ENCODE measurements around the gene ASTN2. TPM values are rescaled to one million over a fixed set of nuclear protein-coding genes. Genes with fewer than 3 reads are reported as not detected.

Gene ASTN2
- total RNA-seq, 1 donor from 2014 or later = 2.7 TPM

DNA sequence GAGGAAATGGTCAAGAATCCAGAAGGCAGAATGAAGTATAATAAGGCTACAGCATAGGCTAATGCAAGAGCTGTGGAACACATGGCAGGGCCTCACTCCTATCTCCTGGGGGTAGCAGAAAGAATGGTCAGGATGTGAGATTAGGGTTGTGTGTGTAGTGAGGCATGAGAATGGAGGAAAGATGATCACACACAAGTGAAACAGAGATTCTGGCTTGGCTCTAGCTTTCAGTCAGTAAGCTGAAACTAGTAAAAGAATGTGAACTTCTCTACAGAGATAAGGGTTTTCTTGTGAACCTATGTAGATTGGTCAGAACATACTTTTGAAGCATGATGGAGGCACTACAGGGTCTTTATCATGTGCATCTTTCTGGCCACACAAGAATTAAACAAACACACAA is 298.8 kb downstream of the ASTN2 start:
- H3K36me3 Mint-ChIP-seq (ENCODE audit: low read depth) = no peaks in the 10 kb centered on the region
- H3K4me3 Mint-ChIP-seq (ENCODE audit: low read depth) = no peak overlapping the region
- no peak for DNase-seq (ENCODE audit: low spot score)
- H3K27me3 Mint-ChIP-seq (ENCODE audit: low read depth) = no peaks in the 10 kb centered on the region
- H3K9me3 Mint-ChIP-seq = peaks cover 21% of the 10 kb centered on the region
- peaks cover 2% of the 10 kb centered on the region for H3K4me1 Mint-ChIP-seq (ENCODE audit: low read depth)
- no peak overlapping the region for H3K27ac Mint-ChIP-seq
- intact Hi-C loops (cut with micrococcal nuclease) = no loop called here

DNA sequence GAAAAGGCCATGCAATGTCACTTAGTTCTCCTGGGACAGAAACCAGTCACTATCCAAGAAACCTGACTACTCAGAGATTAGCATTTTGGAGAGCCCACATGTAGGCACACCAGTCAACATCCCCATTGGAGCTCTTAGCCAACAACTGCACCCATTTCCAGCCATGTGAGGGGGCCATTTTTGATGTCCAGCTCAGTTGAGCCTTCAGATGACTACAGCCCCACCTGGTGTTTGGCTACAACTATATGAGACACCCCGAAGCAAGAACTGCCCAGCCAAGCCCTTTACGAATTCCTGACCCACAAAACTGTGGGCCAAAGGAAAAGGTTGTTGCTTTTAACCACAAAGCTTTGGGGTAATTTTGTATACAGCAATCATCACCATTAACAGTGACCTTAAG is 300.1 kb downstream of the ASTN2 start:
- no peak for DNase-seq (ENCODE audit: low spot score)
- Mint-ChIP-seq H3K36me3 (ENCODE audit: low read depth) (no peaks in the 10 kb centered on the region), H3K4me3 (ENCODE audit: low read depth) (no peak overlapping the region), H3K4me1 (ENCODE audit: low read depth) (no peaks in the 10 kb centered on the region), H3K27ac (no peak overlapping the region), H3K27me3 (ENCODE audit: low read depth) (no peaks in the 10 kb centered on the region), H3K9me3 (peaks cover 9% of the 10 kb centered on the region)
- intact Hi-C loops (cut with micrococcal nuclease) = no loop called here

DNA sequence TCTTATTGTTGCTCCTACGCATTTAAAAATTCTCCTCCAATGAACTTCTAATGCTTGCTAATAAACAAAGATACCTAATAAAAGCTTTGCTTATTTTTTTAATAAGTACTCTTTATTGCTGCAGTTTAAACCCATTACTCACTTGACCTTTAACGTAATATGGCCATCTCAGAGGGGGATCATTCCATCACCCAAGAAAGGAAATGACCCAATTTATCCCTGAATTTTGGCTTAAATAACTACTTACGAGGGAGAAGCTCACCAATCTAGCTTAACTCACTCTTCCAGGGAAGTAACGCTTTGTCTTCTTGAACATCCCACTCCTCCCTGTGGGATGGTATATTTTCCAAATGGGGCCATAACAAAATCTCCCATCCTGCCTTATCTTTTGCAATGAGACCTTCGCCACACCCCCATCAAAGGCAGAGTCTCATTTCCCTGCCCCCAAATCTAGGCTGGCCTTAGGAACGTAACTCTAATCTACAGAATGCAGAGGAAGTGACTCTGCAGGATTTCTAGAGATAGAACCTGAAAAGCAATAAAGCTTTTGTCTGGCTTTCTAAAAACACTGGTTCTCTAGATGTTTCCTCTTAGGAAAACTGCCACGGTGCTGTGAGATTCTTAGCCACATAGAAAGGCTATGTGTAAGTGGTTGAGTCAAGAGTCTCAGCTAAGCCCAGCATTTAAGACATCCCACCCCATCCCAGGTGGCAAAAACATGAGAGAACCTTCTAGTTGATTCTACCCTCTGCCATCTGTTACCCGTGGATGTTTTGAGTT is 310.0 kb downstream of the ASTN2 start:
- Mint-ChIP-seq H3K9me3 (no peaks in the 10 kb centered on the region), H3K27me3 (ENCODE audit: low read depth) (no peaks in the 10 kb centered on the region), H3K4me3 (ENCODE audit: low read depth) (no peak overlapping the region), H3K36me3 (ENCODE audit: low read depth) (no peaks in the 10 kb centered on the region), H3K27ac (no peak overlapping the region), H3K4me1 (ENCODE audit: low read depth) (no peaks in the 10 kb centered on the region)
- intact Hi-C loops (cut with micrococcal nuclease) = no loop called here
- no peak for DNase-seq (ENCODE audit: low spot score)

DNA sequence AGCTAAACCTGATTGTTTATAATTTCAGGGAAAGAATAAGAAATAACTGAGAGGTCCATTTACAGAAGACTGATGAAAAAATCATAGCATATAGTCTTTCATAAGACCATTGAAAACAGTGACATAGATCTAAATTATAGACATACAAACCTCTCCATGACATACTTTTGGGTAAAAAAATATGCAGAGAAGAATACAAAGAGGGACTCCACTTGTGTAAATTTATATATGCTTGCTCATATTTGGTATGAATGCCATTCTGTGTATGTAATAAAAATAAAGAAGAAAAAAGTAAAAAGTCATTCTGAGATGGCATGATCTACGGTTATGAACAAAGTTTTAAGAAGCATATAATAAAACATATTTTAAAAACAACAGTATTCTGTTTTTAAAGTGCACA is 310.7 kb downstream of the ASTN2 start:
- Mint-ChIP-seq H3K27me3 (ENCODE audit: low read depth) (no peaks in the 10 kb centered on the region), H3K4me3 (ENCODE audit: low read depth) (no peak overlapping the region), H3K4me1 (ENCODE audit: low read depth) (no peaks in the 10 kb centered on the region), H3K36me3 (ENCODE audit: low read depth) (no peaks in the 10 kb centered on the region), H3K9me3 (no peaks in the 10 kb centered on the region), H3K27ac (no peak overlapping the region)
- DNase-seq (ENCODE audit: low spot score) = no peak
- intact Hi-C loops (cut with micrococcal nuclease) = no loop called here

DNA sequence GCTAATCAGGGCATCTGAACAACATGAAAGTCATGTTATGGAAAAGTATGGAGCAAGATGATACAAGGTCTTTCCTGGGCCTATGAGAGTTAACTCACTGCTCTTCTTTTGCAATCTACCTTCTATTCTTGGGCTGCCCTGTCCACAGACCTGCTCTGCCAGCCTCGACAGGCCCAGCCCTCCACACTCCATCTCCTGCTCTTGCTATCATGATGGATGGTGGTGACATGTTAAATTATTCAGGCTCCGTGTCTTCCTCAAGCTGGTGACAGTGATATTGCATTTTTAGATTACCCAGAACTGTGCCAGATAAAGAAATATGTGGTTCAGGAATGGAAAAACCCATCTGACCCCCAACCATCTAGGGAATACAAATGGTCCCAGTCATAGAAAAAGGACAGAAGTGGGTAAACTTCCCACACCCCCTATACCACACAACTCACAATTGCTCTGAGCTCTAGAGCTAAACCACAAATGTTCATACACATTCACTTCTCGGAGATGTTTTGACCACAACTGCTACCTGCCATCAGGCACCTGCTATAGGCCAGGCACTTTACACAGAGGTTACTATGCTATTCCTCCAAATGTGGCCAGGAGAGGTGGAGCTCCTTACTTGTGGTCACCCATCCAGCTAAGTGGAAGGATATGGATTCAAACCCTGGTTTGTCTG is 311.3 kb downstream of the ASTN2 start:
- Mint-ChIP-seq H3K27ac (no peak overlapping the region), H3K9me3 (no peaks in the 10 kb centered on the region), H3K27me3 (ENCODE audit: low read depth) (no peaks in the 10 kb centered on the region), H3K36me3 (ENCODE audit: low read depth) (no peaks in the 10 kb centered on the region), H3K4me3 (ENCODE audit: low read depth) (no peak overlapping the region), H3K4me1 (ENCODE audit: low read depth) (no peaks in the 10 kb centered on the region)
- DNase-seq (ENCODE audit: low spot score) = no peak
- intact Hi-C loops (cut with micrococcal nuclease) = no loop called here

DNA sequence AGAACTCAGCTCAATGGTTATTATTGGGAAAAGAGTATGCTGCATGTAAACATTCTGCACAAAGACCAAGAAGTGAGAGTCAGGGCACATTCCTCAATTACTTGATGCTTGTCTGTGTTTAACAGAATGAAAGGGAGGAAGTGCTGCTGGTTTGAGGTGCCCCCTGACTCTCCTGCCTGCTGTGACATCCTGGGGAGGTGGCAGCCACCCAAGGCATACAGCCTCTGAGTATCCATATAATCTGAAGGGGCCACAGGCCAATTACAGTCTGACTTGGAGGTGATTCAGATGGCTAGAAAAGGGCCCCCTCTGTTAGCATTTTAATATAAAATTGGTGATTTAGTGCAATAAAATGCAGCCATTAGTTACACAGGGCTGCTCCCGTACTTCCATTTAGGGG is 313.8 kb downstream of the ASTN2 start:
- intact Hi-C loops (cut with micrococcal nuclease) = no loop called here
- Mint-ChIP-seq H3K27me3 (ENCODE audit: low read depth) (no peaks in the 10 kb centered on the region), H3K27ac (no peak overlapping the region), H3K4me3 (ENCODE audit: low read depth) (no peak overlapping the region), H3K36me3 (ENCODE audit: low read depth) (no peaks in the 10 kb centered on the region), H3K9me3 (no peaks in the 10 kb centered on the region), H3K4me1 (ENCODE audit: low read depth) (no peaks in the 10 kb centered on the region)
- no peak for DNase-seq (ENCODE audit: low spot score)

DNA sequence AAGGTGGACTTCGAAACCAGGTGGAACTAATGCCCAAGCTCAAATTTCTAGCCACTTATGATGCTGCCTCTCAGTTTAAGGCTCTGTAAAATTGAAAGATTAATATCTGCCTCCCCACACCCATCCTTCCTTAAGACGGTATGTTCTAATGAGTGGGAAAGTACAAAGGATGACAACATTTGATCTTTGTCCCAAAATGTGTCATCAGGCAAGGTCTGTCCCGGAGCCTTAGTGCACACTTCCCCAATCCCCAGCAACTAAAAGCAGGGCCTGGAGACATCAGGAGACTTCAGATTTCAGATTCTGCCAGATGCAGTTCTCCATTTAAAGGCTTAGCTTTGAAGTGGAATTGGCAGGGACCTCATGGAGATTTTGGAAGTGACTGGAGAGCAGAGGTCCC is 316.5 kb downstream of the ASTN2 start:
- intact Hi-C loops (cut with micrococcal nuclease) = no loop called here
- H3K36me3 Mint-ChIP-seq (ENCODE audit: low read depth) = no peaks in the 10 kb centered on the region
- H3K4me3 Mint-ChIP-seq (ENCODE audit: low read depth) = no peak overlapping the region
- DNase-seq (ENCODE audit: low spot score) = no peak
- H3K27ac Mint-ChIP-seq = no peak overlapping the region
- no peaks in the 10 kb centered on the region for H3K27me3 Mint-ChIP-seq (ENCODE audit: low read depth)
- no peaks in the 10 kb centered on the region for H3K9me3 Mint-ChIP-seq
- no peaks in the 10 kb centered on the region for H3K4me1 Mint-ChIP-seq (ENCODE audit: low read depth)

DNA sequence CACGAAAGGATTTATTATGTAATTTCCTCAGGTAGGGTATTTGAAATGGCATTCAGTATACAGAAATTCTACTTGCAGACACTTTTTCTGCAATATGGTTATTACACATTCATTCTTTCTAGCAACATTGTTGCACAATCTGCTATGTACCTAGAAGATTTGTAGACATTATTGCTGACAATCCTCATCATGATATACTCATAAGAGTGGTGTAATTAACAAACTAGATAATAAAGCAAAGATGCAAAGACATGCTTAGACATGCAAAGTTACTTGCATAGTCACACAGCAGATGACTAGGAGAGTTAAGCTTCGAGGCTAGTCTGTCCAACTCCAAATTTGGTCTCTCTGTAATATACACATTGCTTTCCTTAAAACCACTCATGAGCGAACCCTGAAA is 317.1 kb downstream of the ASTN2 start:
- intact Hi-C loops (cut with micrococcal nuclease) = no loop called here
- H3K36me3 Mint-ChIP-seq (ENCODE audit: low read depth) = no peaks in the 10 kb centered on the region
- H3K9me3 Mint-ChIP-seq = no peaks in the 10 kb centered on the region
- H3K27ac Mint-ChIP-seq = no peak overlapping the region
- H3K4me1 Mint-ChIP-seq (ENCODE audit: low read depth) = no peaks in the 10 kb centered on the region
- no peak overlapping the region for H3K4me3 Mint-ChIP-seq (ENCODE audit: low read depth)
- H3K27me3 Mint-ChIP-seq (ENCODE audit: low read depth) = no peaks in the 10 kb centered on the region
- DNase-seq (ENCODE audit: low spot score) = no peak

DNA sequence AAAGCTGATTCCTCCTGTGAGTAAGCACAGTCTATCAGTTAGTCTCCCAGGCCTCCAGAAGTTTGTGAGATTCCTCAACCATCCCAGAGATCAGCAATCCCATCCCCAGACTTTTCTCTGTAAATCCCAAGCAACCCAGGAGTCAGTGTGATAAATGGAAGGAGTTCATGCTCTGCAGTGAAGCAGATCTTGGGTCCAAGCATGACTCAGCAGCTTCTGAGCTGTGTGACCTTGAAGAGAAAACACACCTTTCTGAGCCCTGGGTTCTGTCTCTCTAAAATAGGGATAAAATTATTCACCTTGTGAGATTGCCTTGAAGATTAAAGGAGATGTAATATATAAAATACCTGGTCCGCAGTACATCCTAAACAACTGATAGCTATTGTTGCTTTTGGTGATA is 318.7 kb downstream of the ASTN2 start:
- Mint-ChIP-seq H3K9me3 (no peaks in the 10 kb centered on the region), H3K36me3 (ENCODE audit: low read depth) (no peaks in the 10 kb centered on the region), H3K4me3 (ENCODE audit: low read depth) (no peak overlapping the region), H3K4me1 (ENCODE audit: low read depth) (no peaks in the 10 kb centered on the region), H3K27me3 (ENCODE audit: low read depth) (no peaks in the 10 kb centered on the region), H3K27ac (no peak overlapping the region)
- no peak for DNase-seq (ENCODE audit: low spot score)
- intact Hi-C loops (cut with micrococcal nuclease) = no loop called here

DNA sequence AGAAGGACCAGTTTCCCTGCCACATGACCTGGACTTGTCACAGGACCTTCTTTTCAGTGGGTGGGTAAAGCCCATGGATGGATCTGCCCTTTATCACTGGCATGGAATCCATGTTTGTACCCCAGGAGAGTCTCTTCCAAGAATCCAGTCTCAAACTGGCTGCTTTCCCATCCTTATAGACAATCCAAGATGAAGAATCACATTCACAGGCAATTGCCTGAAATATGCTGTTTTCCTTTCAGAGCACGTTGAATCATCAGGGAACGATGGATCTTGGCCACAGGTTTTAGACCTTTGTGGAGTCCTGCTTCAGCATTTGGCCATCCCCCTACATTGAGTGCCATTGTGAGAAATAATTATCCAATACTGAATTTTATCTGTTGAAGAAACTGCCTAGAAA is 319.8 kb downstream of the ASTN2 start:
- DNase-seq (ENCODE audit: low spot score) = no peak
- Mint-ChIP-seq H3K27me3 (ENCODE audit: low read depth) (no peaks in the 10 kb centered on the region), H3K4me1 (ENCODE audit: low read depth) (no peaks in the 10 kb centered on the region), H3K4me3 (ENCODE audit: low read depth) (no peak overlapping the region), H3K9me3 (no peaks in the 10 kb centered on the region), H3K36me3 (ENCODE audit: low read depth) (no peaks in the 10 kb centered on the region), H3K27ac (no peak overlapping the region)
- intact Hi-C loops (cut with micrococcal nuclease) = no loop called here

DNA sequence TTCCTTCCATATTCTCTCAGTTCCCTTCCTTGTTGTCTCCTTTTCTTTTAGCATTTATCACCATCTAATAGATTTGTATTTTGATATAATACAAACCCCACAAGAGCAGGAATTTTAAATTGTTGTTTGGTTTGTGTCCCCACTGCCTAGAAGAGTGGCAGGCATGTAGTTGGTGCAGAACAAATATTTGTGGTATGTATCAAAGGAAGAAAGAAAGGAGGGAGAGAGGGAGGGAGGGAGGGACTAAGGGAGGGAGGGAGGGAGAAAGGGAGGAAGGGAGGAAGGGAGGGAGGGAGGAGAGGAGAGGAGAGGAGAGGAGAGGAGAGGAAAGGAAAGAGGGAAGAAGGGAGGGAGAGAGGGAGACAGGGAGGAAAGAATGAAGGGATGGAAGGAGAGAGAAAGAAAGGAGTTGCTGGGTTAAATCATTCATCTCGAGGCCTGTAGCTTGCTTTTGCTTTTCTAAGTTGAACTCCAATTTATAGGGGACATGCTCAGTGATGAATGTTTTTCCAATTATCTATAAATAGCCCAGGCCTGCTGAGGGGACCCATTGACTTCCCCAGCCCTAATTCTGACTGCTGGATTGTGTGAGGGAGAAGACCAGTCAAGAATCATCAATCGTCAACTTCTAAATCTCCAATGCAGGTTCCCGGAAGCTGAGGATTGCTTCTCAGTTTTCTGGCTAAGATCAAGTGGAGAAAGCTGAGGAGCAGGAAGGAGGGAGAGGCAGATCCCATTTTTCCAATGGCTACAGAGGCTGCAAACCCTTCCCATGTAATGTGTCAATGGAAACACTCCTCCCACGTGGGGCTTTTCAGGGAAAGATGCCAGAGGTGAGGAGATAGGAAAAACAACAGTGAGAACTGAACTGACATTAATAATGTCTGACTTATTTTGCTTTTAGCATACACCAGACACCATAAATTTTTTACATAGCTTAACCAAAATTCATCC is 320.7 kb downstream of the ASTN2 start:
- DNase-seq (ENCODE audit: low spot score) = no peak
- no peaks in the 10 kb centered on the region for H3K4me1 Mint-ChIP-seq (ENCODE audit: low read depth)
- intact Hi-C loops (cut with micrococcal nuclease) = no loop called here
- no peaks in the 10 kb centered on the region for H3K27me3 Mint-ChIP-seq (ENCODE audit: low read depth)
- H3K9me3 Mint-ChIP-seq = no peaks in the 10 kb centered on the region
- no peaks in the 10 kb centered on the region for H3K36me3 Mint-ChIP-seq (ENCODE audit: low read depth)
- H3K27ac Mint-ChIP-seq = no peak overlapping the region
- H3K4me3 Mint-ChIP-seq (ENCODE audit: low read depth) = no peak overlapping the region

DNA sequence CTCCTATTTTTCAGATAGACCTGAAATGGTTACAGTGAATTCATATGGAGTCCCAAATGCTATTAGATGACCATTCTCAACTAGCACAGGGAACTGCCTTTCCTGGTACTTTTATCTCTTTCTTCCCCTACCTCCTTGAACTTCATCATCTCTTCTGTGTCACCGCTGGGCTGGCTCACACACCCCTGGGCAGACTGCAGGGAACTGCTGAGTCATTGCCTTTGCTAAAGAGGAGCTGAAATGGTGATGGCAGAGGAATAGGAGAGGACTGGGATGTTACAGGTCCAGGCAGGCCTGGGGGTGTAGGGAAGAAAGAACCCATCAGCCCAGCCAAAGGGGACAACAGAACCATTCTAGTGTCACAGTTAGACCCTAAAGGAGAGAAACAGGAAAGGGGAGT is 322.3 kb downstream of the ASTN2 start:
- no peaks in the 10 kb centered on the region for H3K4me1 Mint-ChIP-seq (ENCODE audit: low read depth)
- no peaks in the 10 kb centered on the region for H3K36me3 Mint-ChIP-seq (ENCODE audit: low read depth)
- H3K4me3 Mint-ChIP-seq (ENCODE audit: low read depth) = no peak overlapping the region
- no peaks in the 10 kb centered on the region for H3K27me3 Mint-ChIP-seq (ENCODE audit: low read depth)
- intact Hi-C loops (cut with micrococcal nuclease) = no loop called here
- no peak overlapping the region for H3K27ac Mint-ChIP-seq
- no peak for DNase-seq (ENCODE audit: low spot score)
- no peaks in the 10 kb centered on the region for H3K9me3 Mint-ChIP-seq

DNA sequence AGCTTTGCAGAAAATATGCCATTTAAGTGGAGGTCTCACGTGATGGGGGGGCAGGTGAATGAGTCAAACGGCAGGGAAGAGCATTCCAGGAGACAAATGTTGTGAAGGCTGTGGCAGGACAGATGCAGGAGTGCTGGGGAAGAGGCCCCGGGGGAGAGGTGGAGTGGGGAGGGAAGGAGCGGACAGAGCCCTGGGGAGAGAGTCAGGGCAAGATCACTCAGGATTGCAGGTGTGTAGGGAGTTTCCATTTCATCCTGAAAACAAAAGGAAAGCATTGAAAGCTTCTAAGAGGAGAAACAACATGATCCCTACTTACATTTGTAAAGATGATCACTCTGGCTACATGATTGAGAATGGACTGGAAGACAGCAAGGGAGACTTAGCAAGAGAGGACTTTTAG is 323.3 kb downstream of the ASTN2 start:
- no peaks in the 10 kb centered on the region for H3K4me1 Mint-ChIP-seq (ENCODE audit: low read depth)
- no peak overlapping the region for H3K27ac Mint-ChIP-seq
- no peak overlapping the region for H3K4me3 Mint-ChIP-seq (ENCODE audit: low read depth)
- intact Hi-C loops (cut with micrococcal nuclease) = no loop called here
- H3K36me3 Mint-ChIP-seq (ENCODE audit: low read depth) = no peaks in the 10 kb centered on the region
- no peak for DNase-seq (ENCODE audit: low spot score)
- peaks cover 4% of the 10 kb centered on the region for H3K9me3 Mint-ChIP-seq
- no peaks in the 10 kb centered on the region for H3K27me3 Mint-ChIP-seq (ENCODE audit: low read depth)

Data from activated T-helper 2 cell treated with anti-CD3 and anti-CD28 coated beads, Interferon-gamma antibody, Interleukin-2, Interleukin-4, amounts not matched to agents 10 μg/mL and 5 μg/mL and 100 μg/mL, durations not matched to agents 14 hours and 24 hours and 36 hours (primary cell).